ENCODE measurements around the gene ARHGEF26.
A peak's percentile ranks its signal among the peaks of the same experiment; 100 is the strongest.

ARHGEF26 gene

GRCh38 chr3:154156530-154156929, 35.3 kb downstream of the ARHGEF26 start:
- no peak for DNase-seq

DNA sequence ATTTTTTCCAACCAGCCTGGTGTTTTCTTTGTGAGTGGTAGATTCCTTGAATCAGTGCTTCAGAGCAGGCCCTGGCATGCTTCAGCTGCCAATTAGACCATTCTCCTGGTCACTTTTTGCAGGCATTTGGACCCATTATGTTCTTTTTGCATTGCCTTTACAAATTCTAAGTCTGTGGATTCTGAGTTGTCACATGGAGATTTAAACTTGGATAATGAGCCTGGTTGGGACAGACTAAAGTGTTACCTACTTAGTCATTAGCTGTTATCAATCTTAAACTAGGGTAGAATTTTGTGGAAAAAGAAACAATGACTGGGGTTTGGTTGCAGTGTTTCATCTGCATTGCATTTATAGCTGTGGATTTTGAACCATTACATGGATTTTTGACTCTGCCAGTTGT, 40.6 kb downstream of the ARHGEF26 start:
- DNase-seq, result no peak

DNA sequence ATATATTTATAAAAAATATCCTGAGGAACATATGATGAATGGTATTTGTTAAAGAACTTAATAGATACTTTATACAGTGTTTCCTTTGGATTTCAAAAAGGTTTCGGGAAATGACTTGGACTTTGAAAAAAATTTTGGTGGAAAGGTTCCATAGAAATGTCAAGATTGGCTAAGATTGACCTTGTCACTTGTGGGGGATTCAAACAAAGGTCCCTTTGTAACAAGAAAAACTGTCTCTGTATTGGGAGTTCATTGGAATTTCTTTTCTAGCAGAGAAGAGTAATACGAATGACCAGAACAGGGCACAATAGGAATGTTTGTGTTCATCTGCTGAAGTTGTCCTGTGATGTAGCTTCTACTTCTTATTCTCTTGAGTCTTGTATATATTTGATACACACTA, 43.2 kb downstream of the ARHGEF26 start:
- no peak for DNase-seq

GRCh38 chr3:154168998-154169795, 48.0 kb downstream of the ARHGEF26 start:
- DNase-seq, result no peak

DNA sequence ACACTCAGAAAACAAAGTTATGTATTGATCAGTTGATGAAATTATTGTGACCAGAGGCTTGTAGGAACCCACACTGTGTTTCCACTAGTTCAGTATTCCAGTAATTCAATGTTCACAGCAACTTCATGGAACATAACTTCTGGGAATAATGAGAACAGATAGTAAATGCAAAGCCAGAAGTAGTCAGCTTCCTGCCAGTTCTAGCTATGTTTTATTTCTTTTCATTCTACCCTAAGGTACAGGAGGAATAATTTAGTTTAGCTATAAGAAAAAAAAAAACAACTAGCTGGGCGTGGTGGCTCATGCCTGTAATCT, 48.6 kb downstream of the ARHGEF26 start:
- DNase-seq, result no peak

DNA sequence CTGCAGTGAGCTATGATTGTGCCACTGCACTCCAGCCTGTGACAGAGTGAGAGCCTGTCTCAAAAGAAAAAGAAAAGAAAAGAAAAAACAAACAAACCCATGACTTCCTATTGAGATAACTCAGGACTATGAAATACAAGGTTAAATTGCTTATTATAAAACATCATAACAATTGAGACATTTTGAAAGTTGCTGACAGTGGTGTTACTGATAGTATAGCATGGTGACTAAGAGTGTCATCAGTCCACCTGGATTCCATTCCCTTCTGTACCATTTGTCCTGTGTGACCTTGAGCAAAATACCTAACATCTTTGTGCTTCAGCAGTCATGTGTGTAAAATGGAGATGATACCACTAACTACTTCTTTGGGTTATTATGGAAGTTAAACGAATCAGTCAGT, 49.1 kb downstream of the ARHGEF26 start:
- no peak for DNase-seq

- DNase-seq, result no peak
Observed at GRCh38 chr3:154175041-154175440, 53.9 kb downstream of the ARHGEF26 start.

- DNase-seq, result no peak
Observed at GRCh38 chr3:154176036-154176435, 54.8 kb downstream of the ARHGEF26 start.

DNA sequence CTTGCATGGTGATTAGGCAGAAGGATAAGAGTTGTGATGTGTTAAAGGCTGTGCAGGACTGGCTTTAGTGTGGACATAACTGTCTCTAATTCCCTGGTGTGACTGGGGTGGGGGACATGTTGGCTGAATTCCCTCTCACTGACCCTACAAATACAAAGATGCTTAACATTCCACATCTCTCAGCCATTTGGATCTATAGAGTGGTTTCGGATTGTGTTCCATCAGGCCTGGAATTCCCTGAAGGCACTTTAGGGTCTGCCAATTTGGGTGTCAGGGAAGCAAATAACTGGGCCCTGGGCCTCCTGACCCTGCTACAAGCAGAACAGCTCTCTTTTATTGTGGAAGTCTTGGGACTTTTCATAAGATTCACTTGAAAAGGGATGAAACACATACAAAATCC, 56.2 kb downstream of the ARHGEF26 start:
- no peak for DNase-seq

- DNase-seq, result no peak
Observed at GRCh38 chr3:154178172-154178571, 57.0 kb downstream of the ARHGEF26 start.

DNA sequence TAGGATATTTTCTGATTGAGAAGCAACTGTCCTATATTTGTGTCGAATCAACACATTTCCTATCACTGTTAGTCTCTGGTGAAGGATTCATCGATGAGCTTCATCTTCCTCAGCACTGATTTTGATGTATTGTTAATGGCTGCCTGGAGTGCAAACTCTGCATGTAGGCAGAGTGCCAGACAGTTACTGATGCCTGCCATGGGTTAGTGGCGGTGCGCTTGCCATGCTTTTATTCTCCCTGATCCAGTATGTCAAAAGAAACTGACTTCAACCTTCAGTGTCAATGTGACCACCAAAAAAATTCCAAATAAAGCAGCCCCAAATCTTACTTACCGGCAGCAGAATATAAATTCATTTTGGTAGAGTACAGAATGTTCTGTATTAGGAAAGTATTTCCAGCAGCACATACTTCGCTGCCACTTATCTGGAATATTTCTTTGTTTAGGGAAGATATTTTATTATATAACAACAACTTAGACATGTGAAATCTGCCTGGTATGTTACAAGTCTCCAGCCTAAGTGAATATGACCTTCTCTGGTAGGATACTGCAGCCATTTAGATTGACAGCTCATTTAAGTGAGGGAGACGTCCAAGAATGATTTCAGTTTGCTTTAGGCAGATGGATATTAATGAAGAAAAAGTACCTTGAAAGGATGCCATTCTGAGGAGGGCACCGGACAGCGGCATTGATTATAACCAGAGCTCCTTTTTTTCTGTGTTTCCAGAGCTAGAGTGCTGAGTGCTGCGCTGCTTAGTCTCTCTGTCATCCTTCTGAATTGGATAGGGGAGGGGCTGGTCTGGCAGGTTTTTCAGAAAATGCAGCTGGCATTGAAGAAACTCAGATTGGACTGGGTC, 59.9 kb downstream of the ARHGEF26 start:
- no peak for DNase-seq

- DNase-seq, result no peak
Observed at GRCh38 chr3:154182322-154182922, 61.2 kb downstream of the ARHGEF26 start.

DNA sequence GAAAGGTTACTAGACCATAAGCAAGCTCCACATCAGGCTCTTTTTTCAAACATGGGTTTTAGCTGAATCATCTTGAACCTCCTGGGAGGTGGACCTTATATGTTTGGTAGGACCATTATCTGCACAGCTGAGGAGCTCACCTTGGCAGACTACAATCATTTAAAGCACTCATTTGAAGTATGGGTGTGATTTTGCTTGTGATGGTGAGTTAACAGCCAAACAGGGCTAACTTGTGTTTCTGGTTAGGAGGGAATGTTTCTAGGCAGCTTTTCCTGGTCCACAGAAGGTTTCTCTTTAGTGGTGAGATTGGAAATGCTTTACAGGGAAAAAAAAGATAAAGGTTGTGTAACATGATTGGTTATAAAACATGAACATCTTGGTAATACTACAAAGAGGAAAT, 61.8 kb downstream of the ARHGEF26 start:
- no peak for DNase-seq

DNA sequence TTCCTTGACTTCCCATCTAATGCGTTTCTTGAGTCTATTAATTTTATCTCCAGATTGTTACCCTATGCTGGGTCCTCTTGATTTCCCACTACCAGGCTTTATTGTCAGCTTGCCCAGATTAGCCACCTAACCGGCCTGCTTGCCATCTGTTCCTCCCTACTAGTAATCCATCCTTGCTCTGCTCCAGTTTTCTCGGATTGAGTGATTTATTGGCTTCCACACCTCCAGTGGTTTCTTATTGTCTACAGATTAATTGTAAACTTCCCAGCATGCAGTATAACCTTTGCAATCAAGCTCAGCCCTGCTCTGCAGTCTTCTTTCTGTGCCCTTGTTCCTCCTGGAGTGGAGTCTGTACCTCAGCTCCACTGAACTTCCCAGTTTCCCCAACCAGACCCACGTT, 63.4 kb downstream of the ARHGEF26 start:
- DNase-seq, result no peak

GRCh38 chr3:154188437-154188836, 67.2 kb downstream of the ARHGEF26 start:
- no peak for DNase-seq

GRCh38 chr3:154188846-154189245, 67.7 kb downstream of the ARHGEF26 start:
- peak; percentile 43 for DNase-seq

DNA sequence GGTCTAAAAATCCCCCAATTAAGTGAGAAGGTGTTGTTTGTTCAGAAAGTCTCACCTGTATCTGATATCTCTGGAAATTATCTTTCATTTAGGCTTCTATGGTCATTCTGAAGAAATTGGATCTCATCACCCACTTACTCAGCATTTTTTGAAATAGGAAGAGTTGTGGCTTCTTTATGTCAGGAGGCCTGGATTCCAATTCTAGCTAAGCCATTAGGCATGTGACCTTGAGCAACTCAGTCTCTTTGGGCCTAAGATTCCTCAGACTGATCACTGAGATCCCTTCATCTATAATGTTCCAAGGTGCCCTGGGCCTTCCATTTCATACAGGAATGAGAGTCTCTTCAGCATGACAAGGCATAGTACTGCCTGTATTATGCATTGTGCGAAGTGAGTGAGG, 70.3 kb downstream of the ARHGEF26 start:
- no peak for DNase-seq

DNA sequence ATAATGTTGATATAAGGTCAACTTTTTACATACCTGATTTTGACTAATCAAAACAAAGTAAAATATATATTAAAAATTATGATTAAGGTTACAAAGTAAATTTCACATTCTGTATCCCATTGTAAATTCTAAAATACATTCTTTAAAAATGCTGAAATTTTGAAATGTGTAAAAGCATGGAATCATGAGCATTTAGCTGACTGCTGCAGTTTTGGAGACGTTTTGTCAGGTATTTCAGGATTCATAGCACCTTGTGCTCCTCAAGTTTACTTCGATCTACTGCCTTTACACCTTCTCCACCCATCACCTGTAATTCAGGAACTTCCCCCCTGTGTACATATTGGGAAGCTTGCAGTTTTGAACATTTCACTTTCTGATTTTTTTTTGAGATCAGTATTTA, 71.0 kb downstream of the ARHGEF26 start:
- no peak for DNase-seq

DNA sequence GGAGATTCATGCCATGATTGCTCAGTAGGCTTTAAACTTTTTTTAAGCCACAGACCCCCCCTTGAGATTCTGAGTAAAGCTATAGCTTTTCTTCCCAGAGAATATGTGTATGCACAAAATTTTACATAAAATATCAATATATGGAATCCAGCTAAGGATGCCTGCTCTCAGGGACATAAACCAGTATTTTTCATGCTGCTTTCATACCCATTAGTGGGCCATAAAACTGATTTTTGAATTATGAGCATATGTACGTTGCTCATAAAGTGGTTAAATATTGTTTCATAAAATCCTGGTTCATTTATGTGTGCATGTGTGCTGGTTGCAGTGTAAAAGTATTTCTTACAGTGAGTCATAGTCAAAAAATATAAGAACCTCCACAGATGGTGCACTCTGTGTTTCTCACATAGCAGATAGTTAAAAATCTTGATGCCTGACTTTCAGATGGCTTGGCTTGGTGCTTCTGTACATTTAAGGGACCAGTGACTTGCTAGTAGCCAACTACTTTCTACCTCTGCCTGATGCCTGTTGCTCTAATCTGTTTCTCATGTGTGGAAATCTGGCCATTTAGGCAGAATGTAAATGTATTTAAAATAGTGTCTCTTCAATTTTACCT, 71.9 kb downstream of the ARHGEF26 start:
- DNase-seq, result no peak

DNA sequence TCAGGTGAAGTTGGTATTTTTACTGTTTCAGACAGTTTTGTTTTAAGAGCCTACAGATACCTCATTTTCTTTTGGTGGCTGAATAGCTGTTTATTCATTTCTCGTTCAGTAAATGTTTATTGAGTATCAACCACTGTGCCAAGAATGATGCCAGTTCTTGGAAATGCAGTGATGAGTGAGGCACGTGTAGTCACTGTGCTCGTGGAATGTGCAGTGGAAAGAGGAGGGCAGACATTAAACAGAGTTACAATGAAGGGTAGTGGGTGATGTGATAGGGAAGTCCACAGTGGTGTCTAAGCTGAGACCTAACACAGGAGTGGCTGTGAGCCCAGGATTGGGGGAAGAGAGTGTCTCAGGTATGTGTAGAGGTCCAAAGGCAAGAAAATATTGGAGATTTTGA, 73.7 kb downstream of the ARHGEF26 start:
- DNase-seq, result no peak

DNA sequence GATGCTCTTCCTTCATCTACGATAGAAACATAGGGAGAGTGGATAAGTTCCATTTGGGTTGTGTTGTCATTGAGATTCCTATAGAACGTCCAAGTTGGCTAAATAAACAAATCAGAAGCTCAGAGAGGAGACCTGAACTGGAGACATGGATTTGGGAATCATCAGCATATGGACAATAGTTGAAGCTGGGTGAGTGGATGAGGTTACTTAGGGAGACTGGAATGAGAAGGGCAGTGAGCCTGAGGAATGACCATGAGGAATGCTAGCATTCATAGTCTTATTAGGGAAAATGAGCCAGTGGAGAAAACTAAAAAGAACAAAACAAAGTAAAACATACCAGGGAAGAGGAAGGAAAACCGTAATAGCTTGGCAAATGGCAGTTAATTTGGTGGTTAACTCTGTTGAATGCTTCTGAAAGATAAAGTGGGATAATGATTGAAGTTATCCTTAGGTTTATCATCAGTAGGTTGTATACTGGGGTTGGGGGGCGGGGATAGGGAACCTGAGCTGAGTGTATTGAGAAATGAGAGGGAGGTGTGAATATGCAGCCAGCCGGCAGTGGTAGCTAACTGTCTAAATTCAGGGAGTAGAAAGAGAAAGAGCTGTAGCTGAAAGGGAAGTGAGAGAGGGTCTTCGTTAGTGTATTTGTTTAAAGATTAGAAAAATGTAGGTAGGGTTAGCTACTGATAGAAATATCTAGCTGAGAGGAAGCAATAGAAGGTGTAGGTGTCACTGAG, 74.6 kb downstream of the ARHGEF26 start:
- peak; percentile 24 for DNase-seq

DNA sequence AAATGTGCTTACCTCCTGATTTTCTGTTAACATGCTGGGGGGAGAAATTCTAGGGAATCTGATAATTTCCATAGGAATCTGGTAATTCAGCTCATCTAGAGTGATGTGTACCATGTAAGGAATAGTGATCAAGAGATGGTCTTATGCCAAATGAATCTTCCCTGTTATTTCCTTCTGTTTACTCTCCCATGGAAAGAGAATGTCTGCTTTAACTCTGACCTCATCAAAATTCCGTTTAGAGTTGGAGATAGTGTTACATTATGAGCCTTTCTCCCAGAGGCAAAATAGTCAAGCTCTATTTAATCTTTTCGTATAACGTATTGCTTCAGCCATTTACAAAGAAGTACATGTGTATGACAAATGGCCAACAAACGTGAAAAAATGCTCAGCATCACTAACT, 76.6 kb downstream of the ARHGEF26 start:
- DNase-seq, result no peak

DNA sequence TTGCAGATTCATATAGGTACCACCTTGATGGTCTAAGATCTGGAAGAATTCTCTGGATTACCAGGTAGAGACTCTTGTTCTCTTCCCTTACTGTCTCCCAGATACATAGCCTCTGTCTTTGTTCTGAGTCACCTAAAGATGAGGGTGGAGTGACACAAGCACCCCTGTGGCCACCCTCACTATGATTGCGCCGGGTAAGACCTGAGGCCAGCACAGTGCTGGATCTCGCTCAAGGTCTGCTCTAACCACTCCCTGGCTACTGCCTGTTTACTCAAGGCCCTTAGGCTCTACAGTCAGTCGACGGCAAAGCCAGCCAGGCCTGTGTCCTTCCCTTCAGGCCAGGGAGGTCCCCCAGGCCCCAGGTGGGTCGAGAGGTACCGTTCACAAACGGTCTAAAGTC, 88.3 kb downstream of the ARHGEF26 start:
- no peak for DNase-seq

Data from hematopoietic multipotent progenitor cell treated with erythropoietin and hydrocortisone succinate and interleukin-3 and kit ligand, for 6 days (in vitro differentiated cells).